Body of pancreas (tissue), 4 donors: ENCODE data around the gene NXPH4. TPM values are rescaled to one million over a fixed set of nuclear protein-coding genes. Genes with fewer than 3 reads are reported as not detected.

Experiments
- ATAC-seq: fragments of 150-250 bp; one replicate; pipeline ENCODE4 v1.9.1; 2016
- DNase-seq, 4 donors: peaks; one replicate each; pipeline ENCODE4 v3.0.0-alpha.2; 2019
- H3K27ac ChIP-seq, 4 donors: fragments of 200-600 bp; sonication (generic); 1 replicate in 3 of 4; 2 replicates in 1 of 4; pipeline versions ENCODE4 v1.5.1 to v1.6.1; 2016 to 2019; ENCODE audit warnings: mild to moderate bottlenecking in 1 of 4, mixed read lengths in 1 of 4, moderate library complexity in 1 of 4
- H3K27me3 ChIP-seq, 2 donors: fragments of 200-600 bp; sonication (generic); one replicate each; pipeline ENCODE4 v1.6.0; 2016; ENCODE audit warnings: mild to moderate bottlenecking in 1 of 2
- H3K36me3 ChIP-seq, 2 donors: fragments of 200-600 bp; sonication (generic); replicated peaks in 1 of 2; 2 replicates each; pipeline ENCODE4 v1.5.1; 2016; ENCODE audit warnings: low read depth in 2 of 2; ENCODE audit not compliant: insufficient read depth in 1 of 2
- H3K4me1 ChIP-seq: fragments of 200-600 bp; sonication (generic); one replicate; pipeline ENCODE4 v1.6.0; 2016
- H3K4me3 ChIP-seq, 2 donors: fragments of 200-600 bp; sonication (generic); 1 replicate in 1 of 2; 2 replicates in 1 of 2; pipeline ENCODE4 v1.5.1; 2016 to 2019
- H3K9me3 ChIP-seq, 3 donors: fragments of 200-600 bp; sonication (generic); 1 replicate in 2 of 3; 2 replicates in 1 of 3; pipeline ENCODE4 v1.5.1; 2016
- POLR2A ChIP-seq, 3 donors: fragments of 450-650 bp; IDR thresholded peaks; one replicate each; pipeline ENCODE4 v1.6.1; 2016; ENCODE audit warnings: antibody characterized with exemption in 3 of 3, mild to moderate bottlenecking in 2 of 3
- WGBS, 2 donors: methylation state at CpG; one replicate each; pipeline ENCODE4 v1.1.5; 2017; 5-methylcytosine and 5-hydroxymethylcytosine counted together
- intact Hi-C: fragments of 100-400 bp; cut with DNase I; formaldehyde crosslinking; loops from one replicate; pipeline ENCODE4 v1.15.1; 2023
- total RNA-seq, 2 donors: library from RNA; depleted of rRNA; stranded (reverse); fragments of >200 nt; gene quantifications; one replicate each; pipeline ENCODE4 v1.1.0, GENCODE V29; 2016
- TF ChIP-seq, protein P1 (sequence below), 7 experiments: fragments of 450-650 bp in 4 of 7; fragments of 200-600 bp in 3 of 7; sonication (generic) in 3 of 7; IDR thresholded peaks; one replicate each; pipeline ENCODE4 v1.5.1; 2016 to 2019; ENCODE audit warnings: antibody characterized with exemption in 7 of 7

Gene NXPH4
- total RNA-seq, 2 donors from 2014 or later = 2.9 to 4.6 TPM

DNA sequence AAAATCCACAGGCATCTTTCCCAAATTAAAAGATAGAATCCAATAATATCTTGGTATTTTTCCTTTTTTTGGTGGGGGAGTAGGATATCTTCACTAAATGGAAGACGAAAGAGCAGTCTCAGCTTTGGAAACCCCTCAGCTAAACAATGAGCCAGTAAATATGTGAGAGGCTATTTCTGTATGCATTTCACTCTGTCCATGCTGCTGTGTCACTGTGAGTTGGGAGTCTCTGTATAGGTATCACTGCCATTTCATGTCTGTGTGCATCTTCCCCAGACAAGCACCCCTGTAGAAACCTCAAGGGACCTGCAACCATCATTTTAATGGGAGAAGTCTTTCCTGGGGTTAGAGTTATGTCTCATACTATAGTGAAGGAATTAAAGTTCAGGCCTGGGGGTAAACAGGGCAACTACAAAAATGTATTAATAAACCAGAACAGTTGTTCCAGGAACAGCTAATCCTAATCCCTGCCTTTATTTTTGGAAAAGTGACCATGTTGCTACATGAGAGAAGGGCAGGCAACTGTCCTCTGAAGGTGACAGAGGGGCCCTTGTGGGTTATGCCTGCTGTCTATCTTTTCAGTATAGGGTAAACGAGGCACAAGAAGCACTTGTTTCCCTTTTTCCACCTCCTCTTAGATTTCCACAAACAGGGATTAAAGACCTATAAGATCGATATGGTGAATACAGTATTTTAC is 45.7 kb downstream of the NXPH4 start:
- intact Hi-C loops = no loop called here

DNA sequence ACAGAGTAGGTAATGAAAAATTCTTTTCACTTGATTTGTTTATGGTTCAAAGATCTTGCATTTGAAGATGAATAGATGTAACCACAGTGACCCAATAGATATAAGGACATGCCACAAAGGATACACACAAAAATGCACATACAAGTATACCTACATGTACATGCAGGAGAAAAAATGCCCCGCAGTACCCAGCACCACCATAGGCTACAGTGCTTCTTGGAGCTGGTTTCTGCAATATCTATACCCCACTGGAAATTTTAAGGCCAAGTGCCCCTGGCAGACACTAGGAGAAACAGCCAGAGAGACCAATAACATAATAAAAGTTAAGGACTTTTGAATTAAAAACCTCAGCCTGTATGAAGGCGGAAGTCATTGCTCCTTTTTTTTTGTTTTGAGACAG is 46.5 kb downstream of the NXPH4 start:
- intact Hi-C loops = no loop called here
- no peak for TF ChIP-seq POLR2A (IDR thresholded peaks at IDR 0.05)
- TF ChIP-seq, protein P1, sequence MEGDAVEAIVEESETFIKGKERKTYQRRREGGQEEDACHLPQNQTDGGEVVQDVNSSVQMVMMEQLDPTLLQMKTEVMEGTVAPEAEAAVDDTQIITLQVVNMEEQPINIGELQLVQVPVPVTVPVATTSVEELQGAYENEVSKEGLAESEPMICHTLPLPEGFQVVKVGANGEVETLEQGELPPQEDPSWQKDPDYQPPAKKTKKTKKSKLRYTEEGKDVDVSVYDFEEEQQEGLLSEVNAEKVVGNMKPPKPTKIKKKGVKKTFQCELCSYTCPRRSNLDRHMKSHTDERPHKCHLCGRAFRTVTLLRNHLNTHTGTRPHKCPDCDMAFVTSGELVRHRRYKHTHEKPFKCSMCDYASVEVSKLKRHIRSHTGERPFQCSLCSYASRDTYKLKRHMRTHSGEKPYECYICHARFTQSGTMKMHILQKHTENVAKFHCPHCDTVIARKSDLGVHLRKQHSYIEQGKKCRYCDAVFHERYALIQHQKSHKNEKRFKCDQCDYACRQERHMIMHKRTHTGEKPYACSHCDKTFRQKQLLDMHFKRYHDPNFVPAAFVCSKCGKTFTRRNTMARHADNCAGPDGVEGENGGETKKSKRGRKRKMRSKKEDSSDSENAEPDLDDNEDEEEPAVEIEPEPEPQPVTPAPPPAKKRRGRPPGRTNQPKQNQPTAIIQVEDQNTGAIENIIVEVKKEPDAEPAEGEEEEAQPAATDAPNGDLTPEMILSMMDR (IDR thresholded peaks at IDR 0.05) = no peak
- no peak for DNase-seq
- 84 to 86% methylated on average over 2 of the region's 2 CpGs for WGBS, 2 donors
- Histone ChIP-seq H3K4me3 (no peak overlapping the region), H3K27me3 (no peaks in the 10 kb centered on the region), H3K36me3 (peaks cover 0 to 12% of the 10 kb centered on the region in 2 donors), H3K27ac (no peak overlapping the region), H3K4me1 (peaks cover 24% of the 10 kb centered on the region), H3K9me3 (no peaks in the 10 kb centered on the region)
- ATAC-seq = no peak

More for the DNA sequence above, 45.7 kb downstream of the NXPH4 start:
- ATAC-seq (no peak), DNase-seq (no peak)
- 82 to 86% methylated on average over 3 of the region's 3 CpGs for WGBS, 2 donors
- no peaks in the 10 kb centered on the region for H3K27me3 ChIP-seq
- peaks cover 24% of the 10 kb centered on the region for H3K4me1 ChIP-seq
- TF ChIP-seq POLR2A (IDR thresholded peaks at IDR 0.05) = no peak
- TF ChIP-seq, protein P1 (IDR thresholded peaks at IDR 0.05) = no peak
- no peak overlapping the region for H3K4me3 ChIP-seq
- peaks cover 0 to 17% of the 10 kb centered on the region in 2 donors for H3K36me3 ChIP-seq
- no peak overlapping the region for H3K27ac ChIP-seq
- no peaks in the 10 kb centered on the region for H3K9me3 ChIP-seq

DNA sequence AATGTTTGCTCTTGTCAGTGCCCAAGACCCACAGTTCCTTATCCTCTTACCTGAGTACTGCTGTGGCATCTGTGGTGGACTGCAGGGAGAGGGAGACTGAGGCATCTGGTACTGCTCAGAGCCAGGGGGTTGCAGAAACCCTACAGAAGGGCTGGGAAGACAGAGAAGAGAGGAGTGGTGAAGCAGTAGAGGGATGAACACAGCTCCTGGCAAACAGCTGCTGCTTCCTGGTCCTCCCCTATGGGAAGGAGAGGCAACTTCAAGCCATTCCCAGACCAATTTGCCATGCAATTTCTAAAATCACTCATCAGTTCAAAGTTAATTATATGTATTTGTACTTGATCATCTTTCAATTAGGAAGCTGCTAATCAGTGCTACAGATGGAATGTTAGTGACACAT is 50.1 kb downstream of the NXPH4 start:
- no peak for TF ChIP-seq POLR2A (IDR thresholded peaks at IDR 0.05)
- TF ChIP-seq, protein P1 (IDR thresholded peaks at IDR 0.05) = no peak
- intact Hi-C loops = no loop called here
- DNase-seq (no peak), ATAC-seq (no peak)
- Histone ChIP-seq H3K4me3 (no peak overlapping the region), H3K9me3 (no peaks in the 10 kb centered on the region), H3K27me3 (no peaks in the 10 kb centered on the region), H3K36me3 (peaks cover 0 to 27% of the 10 kb centered on the region in 2 donors), H3K4me1 (no peaks in the 10 kb centered on the region), H3K27ac (no peak overlapping the region)

DNA sequence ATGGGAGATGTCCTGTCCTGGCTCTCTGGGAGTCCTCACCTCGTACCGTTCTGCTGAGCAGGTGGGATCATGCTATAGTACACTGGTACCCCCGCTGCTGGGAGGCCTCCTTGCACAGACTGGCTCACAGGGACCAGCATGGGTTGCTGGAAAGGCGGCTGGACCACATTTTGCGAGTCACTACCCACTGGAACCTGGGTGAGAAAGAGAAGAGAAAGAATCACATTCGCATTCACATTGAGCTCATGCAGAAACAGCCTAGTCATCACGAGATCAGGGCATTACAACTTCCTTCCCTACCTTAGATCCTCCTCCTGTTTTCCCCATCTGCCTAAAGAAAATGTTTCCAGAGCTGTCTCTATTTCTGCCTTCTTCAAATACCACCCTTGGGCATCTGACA is 51.7 kb downstream of the NXPH4 start:
- no peak overlapping the region for H3K4me3 ChIP-seq
- peaks cover 0 to 27% of the 10 kb centered on the region in 2 donors for H3K36me3 ChIP-seq
- TF ChIP-seq POLR2A (IDR thresholded peaks at IDR 0.05) = no peak
- TF ChIP-seq, protein P1 (IDR thresholded peaks at IDR 0.05) = no peak
- H3K27me3 ChIP-seq = no peaks in the 10 kb centered on the region
- no peaks in the 10 kb centered on the region for H3K4me1 ChIP-seq
- WGBS, 2 donors = 88 to 90% methylated on average over 6 to 7 of the region's 7 CpGs
- H3K27ac ChIP-seq = no peak overlapping the region
- H3K9me3 ChIP-seq = no peaks in the 10 kb centered on the region
- no peak for DNase-seq
- ATAC-seq = no peak
- intact Hi-C loops = no loop called here

DNA sequence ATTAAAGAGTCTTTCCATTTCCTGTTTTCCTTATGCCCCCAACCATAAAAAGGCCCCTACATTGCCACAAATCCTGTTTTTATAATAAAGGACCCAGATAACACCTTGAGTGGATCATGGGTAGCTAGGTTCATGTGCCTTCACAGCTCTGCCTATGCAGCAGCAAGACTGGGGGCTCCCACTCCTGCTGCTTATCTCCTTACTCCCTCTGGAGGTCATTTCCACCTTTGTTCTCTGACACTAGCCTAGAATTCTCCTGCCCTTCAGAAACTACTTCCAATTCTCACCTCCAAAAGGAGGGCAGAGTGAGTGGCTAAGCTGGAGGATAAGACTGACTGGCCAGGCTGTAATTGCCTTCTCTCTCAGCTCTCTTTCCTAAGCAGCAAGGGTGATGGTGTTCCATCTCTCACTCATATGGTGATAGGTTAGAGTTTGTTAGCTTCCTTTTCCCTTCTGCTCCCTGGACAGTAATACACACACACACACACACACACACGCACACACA is 54.4 kb downstream of the NXPH4 start:
- DNase-seq (no peak), ATAC-seq (no peak)
- 94 to 95% methylated on average over 1 of the region's 1 CpG for WGBS, 2 donors
- Histone ChIP-seq H3K36me3 (peaks cover 0 to 24% of the 10 kb centered on the region in 2 donors), H3K27ac (no peak overlapping the region), H3K4me1 (no peaks in the 10 kb centered on the region), H3K27me3 (no peaks in the 10 kb centered on the region), H3K4me3 (no peak overlapping the region), H3K9me3 (no peaks in the 10 kb centered on the region)
- TF ChIP-seq POLR2A (IDR thresholded peaks at IDR 0.05) = no peak
- TF ChIP-seq, protein P1 (IDR thresholded peaks at IDR 0.05) = no peak
- intact Hi-C loops = no loop called here
